Heart left ventricle (tissue), 16 donors: ENCODE results near the gene RFXAP. TPM values are rescaled to one million over a fixed set of nuclear protein-coding genes. Genes with fewer than 3 reads are reported as not detected.

ENCODE experiments used
- ATAC-seq, 4 donors: fragments of 200-7000 bp; cut with Tn5 transposase; one replicate each; pipeline ENCODE4 v1.9.1; 2020 to 2022; ENCODE audit warnings: moderate library complexity in 4 of 4, mild to moderate bottlenecking in 3 of 4, moderate number of reproducible peaks in 1 of 4
- DNase-seq, 5 donors: peaks; one replicate each; pipeline ENCODE4 v3.0.0-alpha.2; 2020
- H3K27ac ChIP-seq, 12 donors: fragments of 200-600 bp; sonication (generic) in 4 of 12; one replicate each; pipeline versions ENCODE4 v1.5.0 to v1.8.0; 2016 to 2022; ENCODE audit warnings: mild to moderate bottlenecking in 2 of 12
- H3K27me3 ChIP-seq, 9 donors: fragments of 200-600 bp; sonication (generic) in 2 of 9; one replicate each; pipeline versions ENCODE4 v1.5.1 to v1.8.0; 2016 to 2022; ENCODE audit warnings: mild to moderate bottlenecking in 3 of 9
- H3K36me3 ChIP-seq, 9 donors: fragments of 200-600 bp; sonication (generic) in 2 of 9; one replicate each; pipeline versions ENCODE4 v1.5.0 to v1.8.0; 2018 to 2022; ENCODE audit warnings: mild to moderate bottlenecking in 2 of 9
- H3K4me1 ChIP-seq, 12 donors: fragments of 200-600 bp; sonication (generic) in 4 of 12; one replicate each; pipeline versions ENCODE4 v1.5.0 to v1.8.0; 2016 to 2022; ENCODE audit warnings: mild to moderate bottlenecking in 3 of 12
- H3K4me3 ChIP-seq, 12 donors: fragments of 200-600 bp; sonication (generic) in 4 of 12; one replicate each; pipeline versions ENCODE4 v1.5.0 to v1.8.0; 2017 to 2022; ENCODE audit warnings: mild to moderate bottlenecking in 9 of 12, moderate library complexity in 4 of 12
- H3K9me3 ChIP-seq, 12 donors: fragments of 200-600 bp; sonication (generic) in 4 of 12; one replicate each; pipeline versions ENCODE4 v1.5.0 to v1.8.0; 2016 to 2022; ENCODE audit warnings: mild to moderate bottlenecking in 1 of 12
- CTCF ChIP-seq, 12 donors: fragments of 200-600 bp; sonication (generic) in 4 of 12; IDR thresholded peaks; one replicate each; pipeline versions ENCODE4 v1.5.0 to v1.8.0; 2018 to 2022; ENCODE audit warnings: antibody characterized with exemption in 12 of 12, mild to moderate bottlenecking in 5 of 12
- POLR2A ChIP-seq, 2 donors: fragments of 450-650 bp; IDR thresholded peaks; one replicate each; pipeline ENCODE4 v1.6.1; 2017; ENCODE audit warnings: antibody characterized with exemption in 2 of 2, mild to moderate bottlenecking in 2 of 2, moderate library complexity in 2 of 2
- WGBS, 4 donors: extraction: QIAGEN DNeasy Blood & Tissue Kit in 2 of 4; methylation state at CpG; one replicate each; pipeline versions ENCODE4 v1.1.5 to v1.1.7; 2013 to 2018; 5-methylcytosine and 5-hydroxymethylcytosine counted together
- intact Hi-C, 10 donors: fragments of 100-400 bp; cut with DNase I; formaldehyde crosslinking; loops; one replicate each; pipeline versions ENCODE4 v1.11.1 to v1.14.2; 2022
- polyA plus RNA-seq, 2 donors: library from polyadenylated mRNA; stranded (reverse); fragments of 200-250 nt; gene quantifications; one replicate each; pipeline ENCODE4 v1.2.3, GENCODE V29; 2013
- total RNA-seq, 9 donors: library from RNA; depleted of rRNA in 2 of 9; stranded (reverse); fragments of >200 nt in 2 of 9; fragmentation: NEBNext Ultra II Directional in 3 of 9; extraction: Animal tissue kit (Norgen Biotek cat#: 25700) in 3 of 9; gene quantifications; one replicate each; pipeline versions ENCODE4 v1.1.0 to v1.2.4, GENCODE V29; 2016 to 2023
- donor health status: ischemic (EF 13 %, LVEDD 7.1; RV severe dilation, severe dysfunction).
- donor health status: healthy with polysubstance abuse.
- donor health status: DM: no; HTN: yes; CAD: no.
- donor health status: DM: no; HTN: no; CAD: no.
- donor health status: ischemic (EF 25% LVEDD 6.9; RV normal size, moderate dysfunction).
- donor health status: ischemic (EF 25% LVEDD 5.7; RV mildly dilated, moderate dysfunction).
- donor health status: healthy.
- donor health status: DM: yes; HTN: yes; CAD: no.
- donor health status: ischemic (EF 35%, LVEDD 5.7; RV mildly dilated, moderate dysfunction).
- donor health status: nonischemic (EF 11% LVEDD 7.7; RV severe dilation, severe dysfunction).
- donor health status: DM: yes; HTN: yes; CAD: no.
- donor health status: PGD.
- donor health status: ischemic (EF 29% LVEDD 5.4; RV normal size, mild dysfunction).
- donor health status: nonischemic (EF 23%, LVEDD 6.1; RV moderate dilation, normal function).

The RFXAP gene
- total and polyA plus RNA-seq, 11 donors = 1.0 to 5.2 (median 3.6) TPM

DNA sequence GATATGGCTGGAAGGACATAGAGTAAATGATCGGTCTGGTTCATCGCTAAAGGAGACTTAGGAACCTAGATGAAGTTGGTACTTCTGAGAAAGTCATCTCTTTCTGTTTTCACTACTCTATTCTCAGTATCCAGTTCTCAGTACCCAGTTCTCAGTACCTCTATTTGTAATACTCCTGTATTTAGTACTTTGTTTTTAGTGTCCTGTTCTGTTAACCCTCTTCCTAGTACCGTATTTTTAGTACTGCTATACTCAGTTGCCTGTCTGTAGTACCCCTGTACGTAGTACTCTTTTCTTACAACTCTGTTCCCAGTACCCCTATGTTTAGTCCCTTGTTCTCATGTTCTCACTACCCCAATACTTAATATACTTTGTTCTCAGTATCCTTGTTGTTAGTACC is 1.2 kb downstream of the RFXAP start:
- ATAC-seq (no peak), DNase-seq (no peak)
- Histone ChIP-seq H3K4me3 (peak overlapping the region; percentile 64 to 95 (median 80)), H3K27ac (peak overlapping the region in 3 of 12 donors; percentile 80 to 89 (median 84)), H3K36me3 (peaks cover 0 to 4% (median 0%) of the 10 kb centered on the region in 9 donors), H3K4me1 (peaks cover 0 to 27% (median 18%) of the 10 kb centered on the region in 12 donors), H3K9me3 (no peaks in the 10 kb centered on the region), H3K27me3 (no peaks in the 10 kb centered on the region)
- intact Hi-C loops = no loop called here
- WGBS, 4 donors = 48 to 58% (median 56%) methylated on average over 4 of the region's 4 CpGs
- TF ChIP-seq POLR2A (IDR thresholded peaks at IDR 0.05) (no peak), CTCF (IDR thresholded peaks at IDR 0.05) (no peak)

DNA sequence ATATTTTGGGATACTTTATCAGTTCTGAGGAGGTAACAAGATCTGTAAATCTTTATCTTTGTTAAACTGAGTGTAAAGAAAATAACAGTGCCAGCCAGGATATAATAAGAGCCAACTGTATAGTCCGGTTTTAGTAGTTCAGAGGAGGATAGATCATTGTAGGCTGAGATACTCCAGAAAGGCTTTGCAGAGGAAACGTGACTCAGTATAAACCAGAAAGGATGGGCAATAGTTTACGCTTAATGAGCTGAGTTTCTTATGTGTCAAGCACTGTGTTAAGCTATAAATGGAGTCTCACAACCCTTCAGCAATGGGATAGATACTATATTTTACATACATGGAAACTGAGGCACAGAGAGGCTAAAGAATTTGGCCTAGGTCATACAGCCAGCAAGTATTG is 3.8 kb downstream of the RFXAP start:
- TF ChIP-seq POLR2A (IDR thresholded peaks at IDR 0.05) = no peak
- no peak for TF ChIP-seq CTCF (IDR thresholded peaks at IDR 0.05)
- Histone ChIP-seq H3K27ac (no peak overlapping the region), H3K4me3 (no peak overlapping the region), H3K27me3 (no peaks in the 10 kb centered on the region), H3K36me3 (peaks cover 0 to 27% (median 15%) of the 10 kb centered on the region in 9 donors), H3K4me1 (peaks cover 0 to 27% (median 18%) of the 10 kb centered on the region in 12 donors), H3K9me3 (no peaks in the 10 kb centered on the region)
- DNase-seq (no peak), ATAC-seq (no peak)
- intact Hi-C loops = no loop called here
- 70 to 80% (median 76%) methylated on average over 3 of the region's 3 CpGs for WGBS, 4 donors

DNA sequence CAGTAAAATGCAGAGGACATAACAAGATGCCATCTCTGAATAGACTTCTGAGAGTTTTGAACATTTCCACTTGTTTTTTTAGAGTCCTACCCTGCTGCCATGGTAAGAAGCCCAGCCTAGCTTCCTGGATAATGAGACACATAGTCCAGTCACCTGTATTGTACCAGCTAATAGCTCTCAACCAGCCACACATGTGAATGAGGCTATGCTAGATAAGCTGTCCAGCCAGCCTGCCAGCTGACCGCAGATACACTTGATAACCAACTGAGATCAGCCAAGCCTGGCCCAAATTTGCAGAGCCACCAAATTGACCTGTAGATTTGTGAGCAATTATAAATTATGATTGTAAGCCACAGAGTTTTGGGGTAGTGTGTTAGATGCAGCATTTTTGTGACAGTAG is 10.7 kb downstream of the RFXAP start:
- no peak for TF ChIP-seq CTCF (IDR thresholded peaks at IDR 0.05)
- TF ChIP-seq POLR2A (IDR thresholded peaks at IDR 0.05) = no peak
- Histone ChIP-seq H3K4me3 (no peak overlapping the region), H3K36me3 (peaks cover 0 to 65% (median 29%) of the 10 kb centered on the region in 9 donors), H3K27ac (no peak overlapping the region), H3K9me3 (no peaks in the 10 kb centered on the region), H3K4me1 (no peaks in the 10 kb centered on the region), H3K27me3 (no peaks in the 10 kb centered on the region)
- 15 to 59% (median 35%) methylated on average over 1 of the region's 1 CpG for WGBS, 4 donors
- DNase-seq (no peak), ATAC-seq (no peak)
- intact Hi-C loops = no loop called here

DNA sequence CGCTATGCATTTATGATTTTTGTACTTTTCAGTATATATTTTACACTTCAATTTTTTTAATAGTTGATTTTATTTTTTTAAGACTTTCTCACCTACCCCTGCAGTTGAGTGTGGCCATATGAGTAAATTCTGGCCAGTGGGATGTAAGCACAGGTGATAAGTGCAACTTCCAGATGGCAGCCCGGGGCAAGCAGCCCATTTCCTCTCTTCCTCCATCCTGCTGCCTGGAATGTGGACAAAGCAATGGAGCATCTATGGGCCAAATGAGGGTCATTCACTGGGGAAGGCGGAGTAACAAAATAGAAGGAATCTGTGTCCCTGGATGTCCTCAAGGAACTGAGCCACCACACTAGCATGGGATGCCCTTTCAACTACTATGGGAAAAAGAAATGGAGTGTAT is 12.3 kb downstream of the RFXAP start:
- DNase-seq = no peak
- Histone ChIP-seq H3K9me3 (no peaks in the 10 kb centered on the region), H3K27ac (no peak overlapping the region), H3K36me3 (peaks cover 0 to 54% (median 23%) of the 10 kb centered on the region in 9 donors), H3K27me3 (no peaks in the 10 kb centered on the region), H3K4me1 (no peaks in the 10 kb centered on the region), H3K4me3 (no peak overlapping the region)
- TF ChIP-seq POLR2A (IDR thresholded peaks at IDR 0.05) = no peak
- no peak for TF ChIP-seq CTCF (IDR thresholded peaks at IDR 0.05)
- intact Hi-C loops = no loop called here
- WGBS, 4 donors = 90 to 99% (median 94%) methylated on average over 3 of the region's 3 CpGs
- no peak for ATAC-seq
